ENCODE data around the gene PLA2G6.

PLA2G6 gene

GRCh38 chr22:38133331-38133730 is 48.3 kb downstream of the PLA2G6 start:
- CTCF ChIA-PET = interaction anchor here (1.0 to 1.3 kb wide), 3 partner anchors 9 to 19 kb away, joined by 3 to 6 read pairs (median 4); no protein-coding TSS in a partner anchor
- Histone ChIP-seq H3K4me1 (ENCODE audit: control extremely low read depth in 1 of 4, control insufficient read depth in 4 of 4, insufficient read depth in 4 of 4, low read length in 3 of 4) (no peaks in the 10 kb centered on the region), H3K9me3 (ENCODE audit: control extremely low read depth in 1 of 5, control insufficient read depth in 4 of 5, insufficient read depth in 2 of 5, low read depth in 1 of 5, low read length in 4 of 5) (no peaks in the 10 kb centered on the region), H3K4me3 (ENCODE audit: control insufficient read depth in 1 of 7, extremely low read depth in 1 of 7, insufficient read depth in 4 of 7, low read depth in 2 of 7, low read length in 6 of 7) (no peak overlapping the region), H3K36me3 (ENCODE audit: control insufficient read depth in 4 of 4, insufficient read depth in 4 of 4, low read length in 3 of 4) (peaks cover 6 to 64% (median 24%) of the 10 kb centered on the region in 4 experiments), H3K27me3 (replicated peaks in 2 of 5; ENCODE audit: control insufficient read depth in 4 of 5, insufficient read depth in 5 of 5, low read length in 4 of 5) (no peaks in the 10 kb centered on the region), H3K27ac (ENCODE audit: insufficient read depth in 1 of 2, low read depth in 1 of 2, low read length in 2 of 2, poor library complexity in 1 of 2, severe bottlenecking in 2 of 2) (no peak overlapping the region)
- POLR2A ChIA-PET = no interaction called here
- no peak for DNase-seq
- 100% methylated on average over 4 of the region's 4 CpGs for WGBS (ENCODE audit: insufficient coverage)

- H3K27ac ChIP-seq (ENCODE audit: insufficient read depth in 1 of 2, low read depth in 1 of 2, low read length in 2 of 2, poor library complexity in 1 of 2, severe bottlenecking in 2 of 2) = no peak overlapping the region
- ChIA-PET POLR2A (no interaction called here), CTCF (interaction anchor here (1.2 to 1.3 kb wide), 2 partner anchors 9 to 18 kb away, joined by 4 to 6 read pairs; no protein-coding TSS in a partner anchor)
- peaks cover 8 to 64% (median 26%) of the 10 kb centered on the region in 4 experiments for H3K36me3 ChIP-seq (ENCODE audit: control insufficient read depth in 4 of 4, insufficient read depth in 4 of 4, low read length in 3 of 4)
- H3K4me3 ChIP-seq (ENCODE audit: control insufficient read depth in 1 of 7, extremely low read depth in 1 of 7, insufficient read depth in 4 of 7, low read depth in 2 of 7, low read length in 6 of 7) = no peak overlapping the region
- 96% methylated on average over 26 of the region's 28 CpGs for WGBS (ENCODE audit: insufficient coverage)
- no peaks in the 10 kb centered on the region for H3K4me1 ChIP-seq (ENCODE audit: control extremely low read depth in 1 of 4, control insufficient read depth in 4 of 4, insufficient read depth in 4 of 4, low read length in 3 of 4)
- DNase-seq = no peak
- H3K27me3 ChIP-seq (replicated peaks in 2 of 5; ENCODE audit: control insufficient read depth in 4 of 5, insufficient read depth in 5 of 5, low read length in 4 of 5) = no peaks in the 10 kb centered on the region
- no peaks in the 10 kb centered on the region for H3K9me3 ChIP-seq (ENCODE audit: control extremely low read depth in 1 of 5, control insufficient read depth in 4 of 5, insufficient read depth in 2 of 5, low read depth in 1 of 5, low read length in 4 of 5)
Measured at GRCh38 chr22:38132794-38133193, 48.8 kb downstream of the PLA2G6 start.

GRCh38 chr22:38132136-38132535 is 49.5 kb downstream of the PLA2G6 start:
- ChIA-PET CTCF (interaction anchor here (1.2 kb wide), 1 partner anchor 8 kb away, joined by 4 read pairs; no protein-coding TSS in a partner anchor), POLR2A (no interaction called here)
- no peaks in the 10 kb centered on the region for H3K27me3 ChIP-seq (replicated peaks in 2 of 5; ENCODE audit: control insufficient read depth in 4 of 5, insufficient read depth in 5 of 5, low read length in 4 of 5)
- H3K36me3 ChIP-seq (ENCODE audit: control insufficient read depth in 4 of 4, insufficient read depth in 4 of 4, low read length in 3 of 4) = peaks cover 10 to 66% (median 27%) of the 10 kb centered on the region in 4 experiments
- H3K4me1 ChIP-seq (ENCODE audit: control extremely low read depth in 1 of 4, control insufficient read depth in 4 of 4, insufficient read depth in 4 of 4, low read length in 3 of 4) = no peaks in the 10 kb centered on the region
- no peak overlapping the region for H3K4me3 ChIP-seq (ENCODE audit: control insufficient read depth in 1 of 7, extremely low read depth in 1 of 7, insufficient read depth in 4 of 7, low read depth in 2 of 7, low read length in 6 of 7)
- 96% methylated on average over 6 of the region's 7 CpGs for WGBS (ENCODE audit: insufficient coverage)
- H3K27ac ChIP-seq (ENCODE audit: insufficient read depth in 1 of 2, low read depth in 1 of 2, low read length in 2 of 2, poor library complexity in 1 of 2, severe bottlenecking in 2 of 2) = no peak overlapping the region
- DNase-seq = no peak
- no peaks in the 10 kb centered on the region for H3K9me3 ChIP-seq (ENCODE audit: control extremely low read depth in 1 of 5, control insufficient read depth in 4 of 5, insufficient read depth in 2 of 5, low read depth in 1 of 5, low read length in 4 of 5)

GRCh38 chr22:38131399-38131798 is 50.2 kb downstream of the PLA2G6 start:
- H3K4me1 ChIP-seq (ENCODE audit: control extremely low read depth in 1 of 4, control insufficient read depth in 4 of 4, insufficient read depth in 4 of 4, low read length in 3 of 4) = no peaks in the 10 kb centered on the region
- POLR2A ChIA-PET = no interaction called here
- CTCF ChIA-PET = no interaction called here
- H3K9me3 ChIP-seq (ENCODE audit: control extremely low read depth in 1 of 5, control insufficient read depth in 4 of 5, insufficient read depth in 2 of 5, low read depth in 1 of 5, low read length in 4 of 5) = no peaks in the 10 kb centered on the region
- no peak overlapping the region for H3K4me3 ChIP-seq (ENCODE audit: control insufficient read depth in 1 of 7, extremely low read depth in 1 of 7, insufficient read depth in 4 of 7, low read depth in 2 of 7, low read length in 6 of 7)
- 100% methylated on average over 2 of the region's 2 CpGs for WGBS (ENCODE audit: insufficient coverage)
- H3K27me3 ChIP-seq (replicated peaks in 2 of 5; ENCODE audit: control insufficient read depth in 4 of 5, insufficient read depth in 5 of 5, low read length in 4 of 5) = no peaks in the 10 kb centered on the region
- H3K36me3 ChIP-seq (ENCODE audit: control insufficient read depth in 4 of 4, insufficient read depth in 4 of 4, low read length in 3 of 4) = peaks cover 10 to 69% (median 28%) of the 10 kb centered on the region in 4 experiments
- DNase-seq = no peak
- no peak overlapping the region for H3K27ac ChIP-seq (ENCODE audit: insufficient read depth in 1 of 2, low read depth in 1 of 2, low read length in 2 of 2, poor library complexity in 1 of 2, severe bottlenecking in 2 of 2)

GRCh38 chr22:38129856-38130255 is 51.8 kb downstream of the PLA2G6 start:
- CTCF ChIA-PET = interaction anchor here (1.9 kb wide), 1 partner anchor 15 kb away, joined by 5 read pairs; no protein-coding TSS in a partner anchor

GRCh38 chr22:38129021-38129420 is 52.6 kb downstream of the PLA2G6 start:
- ChIA-PET CTCF (interaction anchor here (0.5 to 1.9 kb wide), 3 partner anchors 10 to 25 kb away, joined by 3 to 5 read pairs (median 4); no protein-coding TSS in a partner anchor), POLR2A (no interaction called here)
- no peaks in the 10 kb centered on the region for H3K9me3 ChIP-seq (ENCODE audit: control extremely low read depth in 1 of 5, control insufficient read depth in 4 of 5, insufficient read depth in 2 of 5, low read depth in 1 of 5, low read length in 4 of 5)
- H3K36me3 ChIP-seq (ENCODE audit: control insufficient read depth in 4 of 4, insufficient read depth in 4 of 4, low read length in 3 of 4) = peaks cover 8 to 71% (median 23%) of the 10 kb centered on the region in 4 experiments
- no peaks in the 10 kb centered on the region for H3K27me3 ChIP-seq (replicated peaks in 2 of 5; ENCODE audit: control insufficient read depth in 4 of 5, insufficient read depth in 5 of 5, low read length in 4 of 5)
- H3K27ac ChIP-seq (ENCODE audit: insufficient read depth in 1 of 2, low read depth in 1 of 2, low read length in 2 of 2, poor library complexity in 1 of 2, severe bottlenecking in 2 of 2) = no peak overlapping the region
- H3K4me3 ChIP-seq (ENCODE audit: control insufficient read depth in 1 of 7, extremely low read depth in 1 of 7, insufficient read depth in 4 of 7, low read depth in 2 of 7, low read length in 6 of 7) = no peak overlapping the region
- no peak for DNase-seq
- H3K4me1 ChIP-seq (ENCODE audit: control extremely low read depth in 1 of 4, control insufficient read depth in 4 of 4, insufficient read depth in 4 of 4, low read length in 3 of 4) = no peaks in the 10 kb centered on the region
- 96% methylated on average over 9 of the region's 10 CpGs for WGBS (ENCODE audit: insufficient coverage)

More at GRCh38 chr22:38129856-38130255, 51.8 kb downstream of the PLA2G6 start:
- no peak overlapping the region for H3K27ac ChIP-seq (ENCODE audit: insufficient read depth in 1 of 2, low read depth in 1 of 2, low read length in 2 of 2, poor library complexity in 1 of 2, severe bottlenecking in 2 of 2)
- POLR2A ChIA-PET = no interaction called here
- H3K9me3 ChIP-seq (ENCODE audit: control extremely low read depth in 1 of 5, control insufficient read depth in 4 of 5, insufficient read depth in 2 of 5, low read depth in 1 of 5, low read length in 4 of 5) = no peaks in the 10 kb centered on the region
- WGBS (ENCODE audit: insufficient coverage) = 97% methylated on average over 8 of the region's 9 CpGs
- H3K4me3 ChIP-seq (ENCODE audit: control insufficient read depth in 1 of 7, extremely low read depth in 1 of 7, insufficient read depth in 4 of 7, low read depth in 2 of 7, low read length in 6 of 7) = no peak overlapping the region
- DNase-seq = no peak
- H3K4me1 ChIP-seq (ENCODE audit: control extremely low read depth in 1 of 4, control insufficient read depth in 4 of 4, insufficient read depth in 4 of 4, low read length in 3 of 4) = no peaks in the 10 kb centered on the region
- H3K36me3 ChIP-seq (ENCODE audit: control insufficient read depth in 4 of 4, insufficient read depth in 4 of 4, low read length in 3 of 4) = peaks cover 8 to 70% (median 24%) of the 10 kb centered on the region in 4 experiments
- no peaks in the 10 kb centered on the region for H3K27me3 ChIP-seq (replicated peaks in 2 of 5; ENCODE audit: control insufficient read depth in 4 of 5, insufficient read depth in 5 of 5, low read length in 4 of 5)

GRCh38 chr22:38127869-38128268 is 53.8 kb downstream of the PLA2G6 start:
- no peaks in the 10 kb centered on the region for H3K9me3 ChIP-seq (ENCODE audit: control extremely low read depth in 1 of 5, control insufficient read depth in 4 of 5, insufficient read depth in 2 of 5, low read depth in 1 of 5, low read length in 4 of 5)
- CTCF ChIA-PET = interaction anchor here (0.9 kb wide), 1 partner anchor 82 kb away, joined by 3 read pairs; no protein-coding TSS in a partner anchor
- H3K27ac ChIP-seq (ENCODE audit: insufficient read depth in 1 of 2, low read depth in 1 of 2, low read length in 2 of 2, poor library complexity in 1 of 2, severe bottlenecking in 2 of 2) = no peak overlapping the region
- WGBS (ENCODE audit: insufficient coverage) = 95% methylated on average over 9 of the region's 9 CpGs
- H3K27me3 ChIP-seq (replicated peaks in 2 of 5; ENCODE audit: control insufficient read depth in 4 of 5, insufficient read depth in 5 of 5, low read length in 4 of 5) = no peaks in the 10 kb centered on the region
- H3K4me3 ChIP-seq (ENCODE audit: control insufficient read depth in 1 of 7, extremely low read depth in 1 of 7, insufficient read depth in 4 of 7, low read depth in 2 of 7, low read length in 6 of 7) = no peak overlapping the region
- no peak for DNase-seq
- POLR2A ChIA-PET = no interaction called here
- H3K36me3 ChIP-seq (ENCODE audit: control insufficient read depth in 4 of 4, insufficient read depth in 4 of 4, low read length in 3 of 4) = peaks cover 5 to 62% (median 19%) of the 10 kb centered on the region in 4 experiments
- H3K4me1 ChIP-seq (ENCODE audit: control extremely low read depth in 1 of 4, control insufficient read depth in 4 of 4, insufficient read depth in 4 of 4, low read length in 3 of 4) = no peaks in the 10 kb centered on the region
